ENCODE measurements around the gene ANKH.

DNA sequence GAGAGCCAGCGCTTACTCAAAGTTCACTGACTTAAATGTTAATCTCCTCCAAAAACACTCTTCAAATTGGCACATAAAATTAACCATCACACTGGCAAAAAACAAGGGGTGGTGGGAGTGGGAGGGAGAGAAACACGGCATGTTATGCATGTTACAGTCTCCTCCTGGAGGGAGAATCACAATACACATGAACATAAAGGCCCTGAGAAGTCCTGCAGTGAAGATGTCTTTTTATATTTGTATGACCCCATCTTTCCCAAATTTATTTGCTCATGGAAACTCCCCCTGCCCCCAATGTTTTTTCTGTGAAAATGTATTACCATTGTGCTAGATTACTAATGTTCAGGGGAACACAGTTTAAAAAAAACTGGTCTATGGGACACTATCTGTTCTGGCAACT lies 37.8 kb upstream of the ANKH start:
- TF ChIP-seq, protein P1, sequence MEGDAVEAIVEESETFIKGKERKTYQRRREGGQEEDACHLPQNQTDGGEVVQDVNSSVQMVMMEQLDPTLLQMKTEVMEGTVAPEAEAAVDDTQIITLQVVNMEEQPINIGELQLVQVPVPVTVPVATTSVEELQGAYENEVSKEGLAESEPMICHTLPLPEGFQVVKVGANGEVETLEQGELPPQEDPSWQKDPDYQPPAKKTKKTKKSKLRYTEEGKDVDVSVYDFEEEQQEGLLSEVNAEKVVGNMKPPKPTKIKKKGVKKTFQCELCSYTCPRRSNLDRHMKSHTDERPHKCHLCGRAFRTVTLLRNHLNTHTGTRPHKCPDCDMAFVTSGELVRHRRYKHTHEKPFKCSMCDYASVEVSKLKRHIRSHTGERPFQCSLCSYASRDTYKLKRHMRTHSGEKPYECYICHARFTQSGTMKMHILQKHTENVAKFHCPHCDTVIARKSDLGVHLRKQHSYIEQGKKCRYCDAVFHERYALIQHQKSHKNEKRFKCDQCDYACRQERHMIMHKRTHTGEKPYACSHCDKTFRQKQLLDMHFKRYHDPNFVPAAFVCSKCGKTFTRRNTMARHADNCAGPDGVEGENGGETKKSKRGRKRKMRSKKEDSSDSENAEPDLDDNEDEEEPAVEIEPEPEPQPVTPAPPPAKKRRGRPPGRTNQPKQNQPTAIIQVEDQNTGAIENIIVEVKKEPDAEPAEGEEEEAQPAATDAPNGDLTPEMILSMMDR (IDR thresholded peaks at IDR 0.05) = no peak
- TF ChIP-seq EZH2 (IDR thresholded peaks at IDR 0.05) = no peak

Data from neural progenitor cell (in vitro differentiated cells).